ENCODE data around the gene EPG5.

DNA sequence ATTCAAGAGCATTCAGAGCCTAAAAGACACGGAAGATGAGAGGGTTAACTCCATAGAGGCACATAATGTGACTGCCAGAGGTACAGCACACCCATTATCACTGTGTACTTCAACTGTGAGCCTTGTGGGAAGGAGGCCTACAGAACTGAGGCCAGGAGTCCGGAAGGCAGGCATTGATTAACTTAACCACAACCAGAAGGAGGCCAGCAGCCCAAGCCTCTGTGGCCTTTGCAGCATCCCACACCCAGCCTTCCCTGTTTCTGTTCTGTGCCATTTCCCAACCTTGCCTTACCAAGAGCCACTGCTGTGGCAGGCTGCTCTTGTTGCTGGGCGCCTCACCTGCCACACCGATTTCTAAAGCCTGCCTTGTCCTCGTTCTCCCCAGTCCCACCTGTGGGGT, 114.5 kb downstream of the EPG5 start:
- no peak for TF ChIP-seq POLR2A (IDR thresholded peaks at IDR 0.05; ENCODE audit: low read length)
- TF ChIP-seq GATA1 (IDR thresholded peaks at IDR 0.05; ENCODE audit: low read depth, low read length): no peak
